CD4-positive, alpha-beta T cell treated with Interleukin-4 for 4 hours (primary cell): Measurements from ENCODE around the gene SETX.
A peak's percentile ranks its signal among the peaks of the same experiment; 100 is the strongest.

Experiments used
- DNase-seq: peaks from one replicate; pipeline ENCODE4 v3.0.0-alpha.2; 2020

The SETX gene

DNA sequence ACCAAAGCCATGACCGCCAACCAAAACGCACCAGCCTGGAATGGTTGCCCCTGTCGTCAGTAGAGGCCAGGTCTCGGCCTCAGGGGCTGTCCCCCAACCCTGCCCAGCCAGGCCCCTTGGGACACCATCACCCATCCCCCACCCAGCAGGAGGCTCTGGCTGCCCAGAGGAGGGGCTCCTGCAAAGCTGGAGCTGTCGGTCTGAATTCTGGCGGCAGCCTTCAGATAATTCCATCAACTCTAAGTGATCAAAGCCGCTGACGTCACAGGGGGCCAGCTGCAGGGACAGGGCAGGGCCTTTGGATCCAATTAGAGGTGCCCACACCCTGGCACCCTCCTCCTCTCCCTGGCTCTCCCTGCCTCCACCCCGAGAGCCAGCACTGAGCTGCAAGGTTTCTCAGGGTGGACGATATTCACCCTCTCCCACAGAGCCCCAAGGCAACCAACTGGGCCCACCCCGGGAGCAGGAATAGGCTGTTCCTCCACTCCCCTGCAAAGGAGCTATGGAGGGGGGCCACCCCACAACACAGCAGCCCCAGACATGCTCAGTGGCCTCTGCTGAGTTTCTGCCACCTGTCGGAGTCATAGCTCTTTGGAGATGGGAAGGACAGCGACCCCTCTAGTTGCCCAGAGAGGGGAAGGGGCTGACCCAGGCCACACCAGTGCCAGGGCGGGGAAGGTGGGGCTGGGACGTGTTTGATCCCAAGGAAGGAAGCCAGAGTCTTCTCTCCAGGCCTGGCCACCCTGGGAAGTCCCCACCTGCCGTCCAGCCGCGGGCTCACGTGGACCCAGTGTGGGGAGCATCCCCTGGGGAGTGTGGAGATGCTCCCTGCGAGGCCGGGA, 114.6 kb downstream of the SETX start:
- no peak for DNase-seq

- no peak for DNase-seq
Measured at GRCh38 chr9:132239518-132239917, 115.3 kb downstream of the SETX start.

DNA sequence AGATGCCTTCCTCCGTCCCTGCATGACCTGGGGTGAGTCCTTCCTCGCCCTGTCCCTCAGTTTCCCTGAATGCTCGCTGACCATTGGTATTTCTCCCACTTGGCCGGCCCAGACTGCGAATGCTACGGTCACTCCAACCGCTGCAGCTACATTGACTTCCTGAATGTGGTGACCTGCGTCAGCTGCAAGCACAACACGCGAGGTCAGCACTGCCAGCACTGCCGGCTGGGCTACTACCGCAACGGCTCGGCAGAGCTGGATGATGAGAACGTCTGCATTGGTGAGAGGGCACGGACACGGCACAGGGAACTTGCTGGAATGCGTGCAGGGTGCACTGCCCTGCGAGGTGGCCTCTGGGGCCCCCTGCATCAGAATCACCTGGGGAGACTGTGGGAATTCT, 115.8 kb downstream of the SETX start:
- DNase-seq = no peak

- no peak for DNase-seq
Measured at GRCh38 chr9:132238026-132238972, 116.5 kb downstream of the SETX start.

GRCh38 chr9:132237481-132237880, 117.3 kb downstream of the SETX start:
- DNase-seq = no peak

- no peak for DNase-seq
Measured at GRCh38 chr9:132236662-132237311, 118.0 kb downstream of the SETX start.

DNA sequence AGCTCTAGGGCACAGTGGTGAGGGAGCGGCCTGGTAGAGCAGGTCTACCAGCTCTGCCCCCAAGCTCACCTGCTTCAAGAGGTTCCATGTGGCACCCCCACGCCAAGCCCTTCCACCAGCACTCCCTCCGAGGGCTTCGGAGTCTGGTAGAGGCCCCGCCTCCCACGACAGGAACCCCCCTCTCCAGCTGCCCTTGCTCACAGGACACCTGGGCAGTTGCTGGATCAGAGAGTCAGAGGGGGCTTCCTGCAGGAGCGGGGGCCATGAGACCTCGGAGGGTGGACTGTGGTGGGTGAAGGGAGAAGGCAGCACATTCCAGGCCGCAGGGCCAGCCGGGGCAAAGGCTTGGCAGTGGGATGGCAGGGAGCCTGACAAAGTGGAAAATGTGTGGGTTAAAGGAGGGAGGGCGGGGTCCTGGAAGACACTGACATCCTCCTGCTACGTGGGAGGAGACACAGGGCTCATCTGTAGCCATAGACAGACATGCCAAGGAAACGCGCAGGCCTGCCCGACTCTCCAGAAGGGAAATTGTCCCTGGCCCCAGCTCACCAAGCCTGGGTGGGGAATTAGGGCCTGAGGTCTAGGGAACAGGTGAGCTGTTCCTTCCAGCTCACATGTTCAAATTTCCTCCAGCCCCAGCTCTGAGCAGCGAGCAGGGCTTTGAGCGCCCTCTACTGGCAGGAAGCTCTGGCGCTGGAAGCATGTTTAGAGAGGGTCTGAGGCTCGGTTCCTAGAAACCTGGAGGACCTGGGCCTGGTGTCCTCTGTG, 118.7 kb downstream of the SETX start:
- peak; percentile 71 for DNase-seq

- DNase-seq = no peak
Measured at GRCh38 chr9:132235125-132235524, 119.7 kb downstream of the SETX start.

GRCh38 chr9:132234535-132234934, 120.3 kb downstream of the SETX start:
- DNase-seq = no peak

GRCh38 chr9:132233138-132233537, 121.6 kb downstream of the SETX start:
- DNase-seq = no peak

GRCh38 chr9:132232522-132232921, 122.3 kb downstream of the SETX start:
- DNase-seq = no peak

DNA sequence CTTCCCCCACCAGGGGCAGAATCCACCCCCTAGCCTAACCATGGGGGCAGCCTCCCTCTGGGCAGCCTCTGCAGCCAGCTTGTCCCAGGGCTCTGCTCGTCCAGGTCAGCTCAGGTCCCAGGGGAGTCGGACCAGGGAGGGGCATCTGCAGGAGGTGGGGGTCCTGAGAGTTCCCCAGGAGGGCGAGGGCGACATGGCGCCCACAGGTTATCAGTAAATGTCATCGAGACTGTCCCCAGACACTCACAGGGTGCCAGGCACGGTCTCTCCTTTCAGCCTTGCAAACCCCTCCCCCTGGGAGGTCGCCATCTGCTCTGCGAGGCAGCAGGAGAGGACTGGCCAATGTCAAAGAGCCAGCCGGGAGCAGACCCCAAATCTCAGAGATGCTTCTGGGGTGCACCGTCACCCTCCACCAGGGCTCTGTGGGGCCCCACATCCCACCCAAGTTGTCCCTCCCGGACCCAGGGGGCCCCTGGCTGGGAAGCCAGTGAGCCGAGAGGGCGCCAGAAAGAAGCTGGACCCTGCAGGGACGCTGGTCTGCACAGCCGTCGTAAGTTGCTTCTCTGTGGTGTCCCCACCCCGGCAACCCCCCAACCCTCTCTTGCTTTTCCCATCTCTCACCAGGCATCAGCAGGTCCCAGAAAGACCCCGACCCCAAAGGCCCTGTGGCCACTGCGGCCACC, 123.6 kb downstream of the SETX start:
- no peak for DNase-seq

GRCh38 chr9:132230605-132231004, 124.2 kb downstream of the SETX start:
- no peak for DNase-seq

GRCh38 chr9:132228062-132228461, 126.7 kb downstream of the SETX start:
- no peak for DNase-seq

- DNase-seq = no peak
Measured at GRCh38 chr9:132226571-132227430, 128.0 kb downstream of the SETX start.

DNA sequence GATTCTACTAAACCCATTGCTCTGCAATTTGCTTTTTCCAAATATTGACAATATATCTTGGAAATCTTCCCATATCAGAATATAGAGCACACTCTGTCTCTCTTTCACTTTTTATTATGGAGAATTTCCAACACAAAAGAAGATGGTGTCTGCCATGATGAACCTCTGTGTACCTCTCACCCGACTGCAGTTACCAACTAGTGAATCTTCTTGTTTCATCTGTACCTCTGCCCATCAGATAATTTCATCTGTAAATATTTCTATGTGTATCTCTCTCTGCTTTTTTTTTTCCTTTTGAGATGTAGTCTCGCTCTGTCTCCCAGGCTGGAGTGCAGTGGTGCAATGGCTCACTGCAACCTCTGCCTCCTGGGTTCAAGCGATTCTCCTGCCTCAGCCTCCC, 130.1 kb downstream of the SETX start:
- no peak for DNase-seq

- DNase-seq = no peak
Measured at GRCh38 chr9:132221941-132222340, 132.8 kb downstream of the SETX start.

DNA sequence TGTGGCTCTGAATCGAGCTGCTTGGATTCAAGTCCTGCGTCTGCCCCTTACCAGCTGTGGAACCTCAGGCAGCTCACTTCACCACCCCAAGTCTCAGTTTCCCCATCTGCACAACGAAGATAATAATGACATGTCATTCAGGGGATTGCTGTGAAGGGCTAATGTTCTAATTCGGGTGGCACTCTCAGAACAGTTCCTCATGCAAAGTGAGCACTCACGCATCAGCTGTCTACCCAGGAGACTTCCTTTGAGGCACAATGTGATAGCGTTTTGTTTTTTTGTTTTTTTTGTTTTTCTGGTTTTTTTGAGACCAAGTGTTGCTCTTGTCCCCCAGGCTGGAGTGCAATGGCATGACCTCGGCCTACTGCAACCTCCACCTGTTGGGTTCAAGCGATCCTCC, 136.6 kb downstream of the SETX start:
- no peak for DNase-seq

GRCh38 chr9:132216861-132217619, 137.7 kb downstream of the SETX start:
- DNase-seq = no peak

GRCh38 chr9:132214027-132214622, 140.7 kb downstream of the SETX start:
- DNase-seq = no peak
